ENCODE measurements around the gene DHX35.

DNA sequence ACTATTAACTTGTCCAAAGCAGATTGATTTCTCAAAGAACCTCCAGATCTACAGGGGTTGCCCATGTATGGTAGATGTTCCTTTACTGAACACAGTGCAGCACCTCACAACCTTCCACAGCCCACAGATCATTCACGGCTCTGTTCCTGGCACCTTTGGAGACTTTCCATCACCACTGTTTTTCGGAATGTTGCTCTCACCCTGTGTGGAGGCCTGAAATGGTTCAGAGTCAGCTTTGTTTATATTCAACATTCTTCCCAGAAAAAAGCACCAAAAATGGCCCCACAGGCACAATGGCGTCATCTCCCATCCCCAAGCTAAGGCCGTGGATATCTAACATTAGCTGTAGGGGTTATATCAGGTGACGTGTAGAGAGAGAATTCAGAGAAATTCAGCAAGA, 74.7 kb downstream of the DHX35 start:
- no peak for TF ChIP-seq EZH2 (IDR thresholded peaks at IDR 0.05; ENCODE audit: borderline replicate concordance, low read depth, low read length, severe bottlenecking)
- TF ChIP-seq, protein P1, sequence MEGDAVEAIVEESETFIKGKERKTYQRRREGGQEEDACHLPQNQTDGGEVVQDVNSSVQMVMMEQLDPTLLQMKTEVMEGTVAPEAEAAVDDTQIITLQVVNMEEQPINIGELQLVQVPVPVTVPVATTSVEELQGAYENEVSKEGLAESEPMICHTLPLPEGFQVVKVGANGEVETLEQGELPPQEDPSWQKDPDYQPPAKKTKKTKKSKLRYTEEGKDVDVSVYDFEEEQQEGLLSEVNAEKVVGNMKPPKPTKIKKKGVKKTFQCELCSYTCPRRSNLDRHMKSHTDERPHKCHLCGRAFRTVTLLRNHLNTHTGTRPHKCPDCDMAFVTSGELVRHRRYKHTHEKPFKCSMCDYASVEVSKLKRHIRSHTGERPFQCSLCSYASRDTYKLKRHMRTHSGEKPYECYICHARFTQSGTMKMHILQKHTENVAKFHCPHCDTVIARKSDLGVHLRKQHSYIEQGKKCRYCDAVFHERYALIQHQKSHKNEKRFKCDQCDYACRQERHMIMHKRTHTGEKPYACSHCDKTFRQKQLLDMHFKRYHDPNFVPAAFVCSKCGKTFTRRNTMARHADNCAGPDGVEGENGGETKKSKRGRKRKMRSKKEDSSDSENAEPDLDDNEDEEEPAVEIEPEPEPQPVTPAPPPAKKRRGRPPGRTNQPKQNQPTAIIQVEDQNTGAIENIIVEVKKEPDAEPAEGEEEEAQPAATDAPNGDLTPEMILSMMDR (IDR thresholded peaks at IDR 0.05; ENCODE audit: borderline replicate concordance, extremely low read depth, low read length, poor library complexity, severe bottlenecking), result no peak

All from DND-41 (cell line).